Skeletal muscle tissue (tissue), 4 donors: Measurements from ENCODE around the gene COL25A1. TPM values are rescaled to one million over a fixed set of nuclear protein-coding genes. Genes with fewer than 3 reads are reported as not detected.
"Not testable (repeated sequence)": the region's sequence is repeated elsewhere in the genome, so short reads cannot be mapped to it uniquely, and the experiment has no call there.

Experiments used
- H3K27ac ChIP-seq: one replicate; pipeline ENCODE4 v1.7.0; 2013; ENCODE audit warnings: mild to moderate bottlenecking, low read depth, low read length, inconsistent platforms
- H3K27me3 ChIP-seq, 3 donors: one replicate each; pipeline ENCODE4 v1.7.0; 2013; ENCODE audit warnings: low read length in 3 of 3; ENCODE audit not compliant: control insufficient read depth in 3 of 3, insufficient read depth in 3 of 3
- H3K36me3 ChIP-seq, 3 donors: one replicate each; pipeline ENCODE4 v1.7.0; 2013; ENCODE audit warnings: low read length in 3 of 3; ENCODE audit not compliant: control insufficient read depth in 3 of 3, insufficient read depth in 3 of 3
- H3K4me1 ChIP-seq, 3 donors: one replicate each; pipeline ENCODE4 v1.7.0; 2013; ENCODE audit warnings: low read length in 3 of 3, mild to moderate bottlenecking in 3 of 3; ENCODE audit not compliant: control insufficient read depth in 3 of 3, insufficient read depth in 3 of 3
- H3K4me3 ChIP-seq, 3 donors: one replicate each; pipeline ENCODE4 v1.7.0; 2013; ENCODE audit warnings: low read length in 3 of 3
- H3K9ac ChIP-seq, 3 donors: one replicate each; pipeline ENCODE4 v1.7.0; 2013; ENCODE audit warnings: low read length in 3 of 3, mild to moderate bottlenecking in 3 of 3, moderate library complexity in 2 of 3, low read depth in 1 of 3
- H3K9me3 ChIP-seq, 3 donors: one replicate each; pipeline ENCODE4 v1.7.0; 2013; ENCODE audit warnings: low read length in 3 of 3; ENCODE audit not compliant: control insufficient read depth in 3 of 3
- total RNA-seq: library from RNA; depleted of rRNA; stranded (reverse); fragments of >200 nt; gene quantifications from one replicate; pipeline ENCODE4 v1.2.3, GENCODE V29; 2014
- donor health status: Osteomylitis.

Gene COL25A1
- total RNA-seq, 1 donor from 2014 or later, result 3.7 TPM

DNA sequence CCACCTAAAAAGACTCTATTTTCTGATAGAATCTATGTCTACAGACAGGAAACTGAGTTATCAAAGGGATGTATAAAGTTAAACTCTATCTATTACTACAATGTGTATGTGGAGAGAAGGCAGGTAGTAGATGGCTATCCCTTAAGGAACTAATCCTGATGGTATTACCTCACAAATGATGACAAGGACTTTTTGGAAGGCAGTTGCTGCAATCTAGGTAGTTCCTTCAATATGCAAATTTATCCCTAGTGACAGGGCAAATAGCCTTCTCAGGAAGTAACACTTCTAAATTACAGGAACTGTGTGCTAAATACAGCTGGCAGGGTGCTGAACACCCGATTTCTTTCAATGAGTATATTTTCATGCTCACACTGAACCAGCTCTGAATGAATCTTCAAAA is 177.4 kb downstream of the COL25A1 start:
- no peak overlapping the region for H3K27ac ChIP-seq
- no peaks in the 10 kb centered on the region for H3K27me3 ChIP-seq
- no peaks in the 10 kb centered on the region for H3K36me3 ChIP-seq
- H3K9ac ChIP-seq, result no peak overlapping the region
- H3K9me3 ChIP-seq, result no peaks in the 10 kb centered on the region
- no peaks in the 10 kb centered on the region for H3K4me1 ChIP-seq
- H3K4me3 ChIP-seq, result no peak overlapping the region

DNA sequence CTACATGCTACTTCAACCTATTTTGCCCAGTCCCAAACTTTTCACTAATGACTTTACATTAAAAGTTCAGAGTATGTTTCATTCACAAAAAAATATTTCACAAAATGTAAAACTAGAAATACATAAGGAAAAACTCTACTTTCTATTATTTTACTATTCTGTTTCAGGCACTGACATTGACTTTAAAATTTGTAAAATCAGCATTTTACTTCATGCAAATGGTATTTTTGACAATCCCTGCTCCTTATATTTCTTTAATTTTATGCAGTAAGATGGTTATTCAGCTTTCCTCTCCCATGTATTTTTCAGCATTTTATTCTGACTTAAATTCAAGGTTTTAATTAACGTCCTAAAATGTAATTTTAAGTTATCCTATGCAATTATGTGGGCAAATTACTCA is 178.5 kb downstream of the COL25A1 start:
- Histone ChIP-seq H3K36me3 (no peaks in the 10 kb centered on the region), H3K4me1 (no peaks in the 10 kb centered on the region), H3K27ac (no peak overlapping the region), H3K27me3 (no peaks in the 10 kb centered on the region), H3K4me3 (no peak overlapping the region), H3K9ac (no peak overlapping the region), H3K9me3 (no peaks in the 10 kb centered on the region)

DNA sequence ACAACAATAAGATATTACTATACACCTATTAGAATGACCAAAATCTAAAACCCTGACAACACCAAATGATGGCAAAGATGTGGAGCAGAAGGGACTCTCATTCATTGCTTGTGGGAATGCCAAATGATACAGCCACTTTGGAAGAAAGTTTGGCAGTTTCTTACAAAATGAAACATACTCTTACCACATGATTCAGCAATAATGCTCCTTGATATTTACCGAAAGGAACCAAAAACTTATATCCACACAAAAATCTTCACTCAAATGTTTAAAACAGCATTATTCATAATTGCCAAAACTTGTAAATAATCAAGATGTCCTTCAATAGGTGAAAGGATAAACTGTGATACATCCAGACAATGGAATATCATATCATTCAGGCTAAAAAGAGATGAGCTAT is 180.9 kb downstream of the COL25A1 start:
- no peaks in the 10 kb centered on the region for H3K36me3 ChIP-seq
- H3K9ac ChIP-seq, result no peak overlapping the region
- no peak overlapping the region for H3K4me3 ChIP-seq
- H3K27ac ChIP-seq, result no peak overlapping the region
- no peaks in the 10 kb centered on the region for H3K9me3 ChIP-seq
- no peaks in the 10 kb centered on the region for H3K27me3 ChIP-seq
- no peaks in the 10 kb centered on the region for H3K4me1 ChIP-seq

DNA sequence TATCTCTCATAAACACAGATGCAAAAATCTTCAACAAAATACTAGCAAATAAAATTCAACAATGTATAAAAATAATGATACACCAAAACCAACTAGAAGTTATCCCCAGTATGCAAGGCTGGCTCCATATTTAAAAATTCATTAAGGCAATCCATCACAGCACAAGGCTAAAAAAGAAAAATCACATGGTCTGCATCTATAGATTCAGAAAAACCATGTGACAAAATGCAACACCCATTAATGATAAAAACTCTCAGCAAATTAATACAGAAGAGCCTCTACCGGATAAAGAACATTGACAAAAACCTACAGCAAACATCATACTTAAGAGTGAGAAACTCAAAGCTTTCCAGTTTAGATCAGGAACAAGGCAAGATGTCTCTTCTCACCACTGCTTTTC is 182.6 kb downstream of the COL25A1 start:
- Histone ChIP-seq H3K27ac (no peak overlapping the region), H3K27me3 (no peaks in the 10 kb centered on the region), H3K36me3 (no peaks in the 10 kb centered on the region), H3K9ac (no peak overlapping the region), H3K9me3 (no peaks in the 10 kb centered on the region), H3K4me1 (no peaks in the 10 kb centered on the region), H3K4me3 (no peak overlapping the region)

DNA sequence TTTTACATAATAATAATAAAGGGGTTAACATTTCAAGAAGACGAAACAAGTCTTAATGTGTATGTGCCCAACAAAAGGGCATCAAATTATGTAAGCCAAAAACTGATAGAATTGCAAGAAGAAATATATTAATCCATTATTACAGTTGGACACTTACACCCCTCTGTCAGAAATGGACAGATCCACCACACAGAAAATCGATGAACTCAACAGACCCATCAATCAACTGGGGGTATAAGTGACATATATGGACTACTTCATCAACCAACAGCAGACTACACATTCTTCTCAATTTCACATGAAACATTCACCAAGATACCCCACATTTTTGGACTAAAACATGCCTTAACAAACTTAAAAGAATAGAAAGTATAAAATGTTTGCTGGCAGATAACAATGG is 183.8 kb downstream of the COL25A1 start:
- Histone ChIP-seq H3K4me1 (no peaks in the 10 kb centered on the region), H3K36me3 (no peaks in the 10 kb centered on the region), H3K9ac (no peak overlapping the region), H3K27ac (no peak overlapping the region), H3K4me3 (no peak overlapping the region), H3K9me3 (no peaks in the 10 kb centered on the region), H3K27me3 (no peaks in the 10 kb centered on the region)

DNA sequence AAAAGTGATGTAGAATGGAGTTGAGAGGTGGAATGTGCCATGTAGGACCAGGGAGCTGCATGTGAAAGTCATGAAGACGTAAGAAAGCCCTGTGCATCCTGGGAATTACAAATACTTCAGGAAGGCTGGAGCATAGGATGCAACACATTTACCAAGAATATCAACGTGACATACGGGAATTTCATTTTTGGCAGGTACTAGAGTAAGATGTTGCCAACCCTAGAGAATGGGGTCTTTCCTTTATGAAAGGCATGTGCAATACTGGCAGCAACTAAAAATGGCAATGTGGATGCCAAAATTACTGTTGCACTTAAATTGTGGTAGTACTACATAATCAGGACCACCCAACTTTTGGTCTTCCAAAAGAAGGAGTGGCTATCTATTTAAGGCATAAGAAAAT is 188.0 kb downstream of the COL25A1 start:
- Histone ChIP-seq H3K9ac (no peak overlapping the region), H3K36me3 (no peaks in the 10 kb centered on the region), H3K4me1 (no peaks in the 10 kb centered on the region), H3K4me3 (no peak overlapping the region), H3K9me3 (no peaks in the 10 kb centered on the region), H3K27me3 (no peaks in the 10 kb centered on the region), H3K27ac (no peak overlapping the region)

DNA sequence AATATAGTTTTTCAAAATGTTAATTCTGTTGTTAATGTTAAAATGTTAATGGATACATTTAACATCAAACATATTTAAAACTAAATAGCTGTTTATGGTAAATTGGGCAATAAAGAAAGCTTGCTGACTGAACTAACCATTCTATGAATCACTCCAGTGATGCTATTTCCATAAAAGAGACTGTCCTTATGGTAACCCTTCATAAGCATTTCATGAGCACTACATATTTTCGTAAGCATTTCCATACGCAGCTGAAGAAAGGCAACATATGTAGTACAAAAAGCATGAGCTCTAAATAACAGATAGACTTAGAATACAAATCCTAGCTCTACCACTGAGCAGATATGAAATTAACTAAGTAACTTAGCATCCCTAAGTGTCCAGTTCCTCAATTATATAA is 188.9 kb downstream of the COL25A1 start:
- Histone ChIP-seq H3K27ac (no peak overlapping the region), H3K4me1 (no peaks in the 10 kb centered on the region), H3K9ac (no peak overlapping the region), H3K9me3 (no peaks in the 10 kb centered on the region), H3K27me3 (no peaks in the 10 kb centered on the region), H3K4me3 (no peak overlapping the region), H3K36me3 (no peaks in the 10 kb centered on the region)

DNA sequence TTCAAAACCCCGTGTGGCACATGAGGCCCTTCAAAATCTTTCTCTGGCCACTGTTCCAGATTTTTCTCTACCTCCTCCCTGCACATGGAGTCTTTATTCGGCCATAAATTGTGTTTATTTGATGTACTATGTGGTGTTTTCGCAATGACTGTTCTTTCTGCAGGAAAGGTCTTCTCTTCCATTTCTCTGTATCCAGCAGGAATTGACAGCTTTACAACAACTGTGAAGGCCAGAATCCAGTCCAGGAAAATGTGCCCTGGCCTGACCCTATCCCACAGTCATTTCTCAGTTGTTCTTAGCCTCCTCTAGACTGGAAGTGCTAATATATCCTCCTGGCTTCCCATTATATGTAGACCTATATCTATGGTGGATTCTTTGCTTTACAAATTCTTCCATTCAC is 191.4 kb downstream of the COL25A1 start:
- H3K27ac ChIP-seq, result no peak overlapping the region

DNA sequence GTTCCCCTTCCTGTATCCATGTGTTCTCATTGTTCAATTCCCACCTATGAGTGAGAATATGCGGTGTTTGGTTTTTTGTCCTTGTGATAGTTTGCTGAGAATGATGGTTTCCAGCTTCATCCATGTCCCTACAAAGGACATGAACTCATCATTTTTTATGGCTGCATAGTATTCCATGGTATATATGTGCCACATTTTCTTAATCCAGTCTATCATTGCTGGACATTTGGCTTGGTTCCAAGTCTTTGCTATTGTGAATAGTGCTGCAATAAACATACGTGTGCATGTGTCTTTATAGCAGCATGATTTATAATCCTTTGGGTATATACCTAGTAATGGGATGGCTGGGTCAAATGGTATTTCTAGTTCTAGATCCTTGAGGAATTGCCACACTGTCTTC is 194.2 kb downstream of the COL25A1 start:
- H3K9me3 ChIP-seq, H3K4me1 ChIP-seq, H3K9ac ChIP-seq, H3K36me3 ChIP-seq, H3K27ac ChIP-seq, H3K27me3 ChIP-seq, H3K4me3 ChIP-seq: not testable (repeated sequence)

More for the DNA sequence above, 191.4 kb downstream of the COL25A1 start:
- H3K9me3 ChIP-seq, result no peaks in the 10 kb centered on the region
- no peak overlapping the region for H3K4me3 ChIP-seq
- no peaks in the 10 kb centered on the region for H3K4me1 ChIP-seq
- no peak overlapping the region for H3K9ac ChIP-seq
- H3K27me3 ChIP-seq, result no peaks in the 10 kb centered on the region
- H3K36me3 ChIP-seq, result no peaks in the 10 kb centered on the region

DNA sequence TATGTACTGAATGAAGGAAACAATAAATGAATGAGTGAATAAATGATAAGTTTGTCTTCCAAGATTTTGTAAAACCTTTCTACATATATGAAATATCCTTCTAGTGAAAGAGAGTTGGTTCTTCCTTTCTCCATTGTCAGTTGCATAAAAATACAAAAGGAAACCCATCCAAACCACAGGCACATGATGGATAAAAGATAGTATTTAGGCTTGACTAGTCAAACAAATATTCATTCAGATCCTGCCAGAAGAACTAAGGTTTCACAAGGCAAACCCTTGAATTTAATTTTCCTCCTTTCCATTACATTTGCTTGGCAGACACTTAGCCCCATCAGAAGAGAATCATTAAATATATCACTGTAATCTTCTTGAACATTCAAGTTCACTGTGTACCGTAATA is 208.4 kb downstream of the COL25A1 start:
- Histone ChIP-seq H3K4me3 (no peak overlapping the region), H3K36me3 (no peaks in the 10 kb centered on the region), H3K27me3 (no peaks in the 10 kb centered on the region), H3K27ac (no peak overlapping the region), H3K9ac (no peak overlapping the region), H3K9me3 (no peaks in the 10 kb centered on the region), H3K4me1 (peaks cover 0 to 8% (median 0%) of the 10 kb centered on the region in 3 donors)
